Stimulated activated CD8-positive, alpha-beta memory T cell treated with anti-CD3 and anti-CD28 coated beads, Interleukin-2, amount 100 ng/mL, for 1 hour (primary cell): Measurements from ENCODE around the gene RRM1.
"Not testable (repeated sequence)": the region's sequence is repeated elsewhere in the genome, so short reads cannot be mapped to it uniquely, and the experiment has no call there.

Experiments
- DNase-seq, 2 donors: peaks; one replicate each; pipeline ENCODE4 v3.0.0-alpha.2; 2020; ENCODE audit warnings: low read depth in 2 of 2

Gene RRM1

GRCh38 chr11:4094348-4095291 lies at the start of gene RRM1:
Gene RRM1, plus strand, starts transcription at chr11:4094799. Its CDS starts 214 bp downstream, at chr11:4095013.
- DNase-seq: peak; percentile 83 to 84

- no peak for DNase-seq
These were observed 49.5 kb upstream of the RRM1 start for GRCh38 chr11:4044976-4045646.

- DNase-seq: no peak
These were observed 46.3 kb upstream of the RRM1 start for GRCh38 chr11:4048340-4048739.

GRCh38 chr11:4049006-4049405 lies 45.6 kb upstream of the RRM1 start:
- no peak for DNase-seq

GRCh38 chr11:4050138-4050537 lies 44.5 kb upstream of the RRM1 start:
- DNase-seq: no peak

- DNase-seq: not testable (repeated sequence)
These were observed 41.4 kb upstream of the RRM1 start for GRCh38 chr11:4053200-4053599.

GRCh38 chr11:4054643-4055042 lies 40.0 kb upstream of the RRM1 start:
- DNase-seq: no peak

- no peak for DNase-seq
These were observed 35.2 kb upstream of the RRM1 start for GRCh38 chr11:4059424-4059823.

- no peak for DNase-seq
These were observed 34.2 kb upstream of the RRM1 start for GRCh38 chr11:4060182-4060923.

GRCh38 chr11:4061700-4062099 lies 32.9 kb upstream of the RRM1 start:
- no peak for DNase-seq

- DNase-seq: no peak
These were observed 31.3 kb upstream of the RRM1 start for GRCh38 chr11:4063348-4063747.

- DNase-seq: no peak
These were observed 30.2 kb upstream of the RRM1 start for GRCh38 chr11:4064278-4064955.

- DNase-seq: no peak
These were observed 29.5 kb upstream of the RRM1 start for GRCh38 chr11:4065086-4065485.

GRCh38 chr11:4065601-4066377 lies 28.8 kb upstream of the RRM1 start:
- no peak for DNase-seq

GRCh38 chr11:4066910-4067309 lies 27.7 kb upstream of the RRM1 start:
- DNase-seq: no peak

- no peak for DNase-seq
These were observed 25.6 kb upstream of the RRM1 start for GRCh38 chr11:4068962-4069361.

- no peak for DNase-seq
These were observed 23.3 kb upstream of the RRM1 start for GRCh38 chr11:4071325-4071724.

GRCh38 chr11:4071914-4072313 lies 22.7 kb upstream of the RRM1 start:
- DNase-seq: no peak

GRCh38 chr11:4072668-4073285 lies 21.8 kb upstream of the RRM1 start:
- DNase-seq: no peak

- DNase-seq: no peak
These were observed 20.3 kb upstream of the RRM1 start for GRCh38 chr11:4074266-4074665.
